Epithelial cell of esophagus (primary cell): ENCODE measurements around the gene CEP97.
"Not testable (repeated sequence)": the region's sequence is repeated elsewhere in the genome, so short reads cannot be mapped to it uniquely, and the experiment has no call there.

Source experiments
- DNase-seq: peaks from one replicate; pipeline ENCODE4 v3.0.0; 2010; ENCODE audit warnings: low read depth
- H3K4me3 ChIP-seq: 2 replicates; pipeline ENCODE4 v1.5.1; 2011; ENCODE audit warnings: mild to moderate bottlenecking, low read length, control low read depth
- CTCF ChIP-seq: IDR thresholded peaks from 2 replicates; pipeline ENCODE4 v1.5.1; 2011; ENCODE audit warnings: low read depth, mild to moderate bottlenecking, low read length, control low read depth, inconsistent platforms; ENCODE audit not compliant: insufficient read depth; ENCODE audit errors: missing control alignments

Gene CEP97

GRCh38 chr3:101680466-101680865, 43.9 kb upstream of the CEP97 start:
- no peak overlapping the region for H3K4me3 ChIP-seq
- TF ChIP-seq CTCF: no peak

GRCh38 chr3:101685050-101685400, 39.4 kb upstream of the CEP97 start:
- H3K4me3 ChIP-seq: peak overlapping the region; percentile 92

More at GRCh38 chr3:101680466-101680865, 43.9 kb upstream of the CEP97 start:
- no peak for DNase-seq

DNA sequence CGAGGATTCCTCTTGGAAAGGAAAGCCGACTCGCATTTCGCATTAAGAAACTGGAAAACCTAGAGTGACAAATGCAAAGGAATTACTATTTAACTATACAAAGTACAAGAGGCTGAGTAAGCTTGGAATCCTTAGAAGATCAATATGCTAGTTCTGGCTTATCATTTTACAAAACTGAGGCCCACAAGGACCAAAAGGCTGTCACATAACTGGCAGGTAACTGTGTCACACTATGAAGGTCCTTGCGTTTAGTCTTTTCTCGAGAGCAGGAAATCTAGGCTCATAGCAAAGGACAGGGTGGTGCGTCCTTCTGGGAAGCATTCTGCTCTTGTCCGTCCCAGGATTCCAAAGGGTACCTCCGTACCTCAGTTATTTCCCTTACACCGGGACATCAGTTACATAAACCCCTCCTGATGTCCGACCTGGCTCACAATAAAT, 38.5 kb upstream of the CEP97 start:
- TF ChIP-seq CTCF: no peak
- DNase-seq: peak; percentile 18
- H3K4me3 ChIP-seq: peak overlapping the region; percentile 92

More at GRCh38 chr3:101685050-101685400, 39.4 kb upstream of the CEP97 start:
- TF ChIP-seq CTCF: no peak
- peak; percentile 54 for DNase-seq

DNA sequence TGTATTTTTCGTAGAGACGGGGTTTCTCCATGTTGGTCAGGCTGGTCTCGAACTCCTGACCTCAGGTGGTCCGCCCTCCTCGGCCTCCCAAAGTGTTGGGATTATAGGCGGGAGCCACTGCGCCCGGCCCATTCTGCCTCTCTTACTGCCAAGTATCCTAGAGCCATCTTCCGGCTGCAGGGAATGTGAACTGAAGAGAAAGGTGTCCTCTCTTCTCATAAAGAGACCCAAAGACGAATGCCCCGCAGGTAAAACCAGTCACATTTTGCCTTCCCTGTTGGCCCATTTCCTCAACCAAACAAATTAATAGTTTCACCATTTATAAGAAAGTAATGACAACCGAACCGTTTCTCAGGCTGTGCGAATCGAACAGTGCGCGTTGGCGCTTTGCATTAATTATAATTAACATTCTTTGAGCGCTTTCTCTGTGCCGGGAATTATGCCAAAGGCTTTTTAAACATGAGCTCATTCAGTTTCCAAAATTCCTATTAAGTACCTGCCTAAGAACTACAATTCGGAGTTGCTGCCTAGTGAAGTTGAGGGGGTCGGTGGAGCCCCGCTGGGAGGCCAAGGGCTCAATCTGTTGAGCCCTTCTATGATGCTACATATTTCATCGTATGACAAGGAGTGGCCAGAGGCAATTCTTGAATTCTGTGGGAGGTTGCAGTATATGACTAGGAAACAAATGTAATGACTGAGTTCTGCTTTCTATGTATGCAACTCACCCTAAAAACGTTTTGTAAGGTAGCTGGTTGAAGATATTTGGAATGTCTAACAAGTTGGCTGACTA, 37.1 kb upstream of the CEP97 start:
- TF ChIP-seq CTCF: no peak
- peak; percentile 58 for DNase-seq

DNA sequence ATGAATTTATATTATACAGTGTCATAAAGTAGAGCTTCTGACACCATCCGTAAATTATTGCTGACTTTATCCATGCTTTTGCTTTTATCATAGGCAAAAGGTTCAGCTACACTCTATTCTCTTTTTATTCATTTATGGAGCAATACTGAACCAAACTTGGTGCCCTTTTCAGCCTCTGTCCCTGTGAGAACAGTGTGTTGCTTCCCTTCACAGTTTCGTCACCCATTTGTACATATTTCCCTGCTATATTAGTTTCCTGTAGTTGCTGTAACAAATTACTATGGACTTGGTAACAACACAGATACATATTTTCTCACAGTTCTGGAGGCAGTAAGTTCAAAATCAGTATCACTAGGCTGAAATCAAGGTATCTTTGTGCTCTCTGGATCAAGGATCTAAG, 35.1 kb upstream of the CEP97 start:
- H3K4me3 ChIP-seq: no peak overlapping the region
- DNase-seq: no peak
- no peak for TF ChIP-seq CTCF

More for the DNA sequence above, 37.1 kb upstream of the CEP97 start:
- H3K4me3 ChIP-seq: peak overlapping the region; percentile 19

DNA sequence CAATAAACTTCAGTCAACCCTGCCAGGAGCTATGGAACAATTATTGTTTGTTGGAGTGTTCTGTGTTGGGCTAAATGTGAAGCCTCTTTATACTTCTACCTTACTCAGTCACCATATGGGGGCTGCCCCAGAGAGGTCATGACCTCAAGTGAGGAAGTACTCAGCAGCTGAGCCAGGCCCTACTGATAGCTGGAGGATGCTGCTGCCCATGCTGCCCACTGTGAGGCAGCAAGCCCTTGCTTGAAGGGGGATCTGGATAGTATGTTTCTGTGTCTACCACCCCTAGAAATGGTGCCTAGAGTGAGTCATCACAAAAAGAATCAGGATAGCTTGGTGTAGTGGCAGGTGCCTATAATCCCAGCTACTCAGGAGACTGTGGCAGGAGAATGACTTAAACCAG, 33.4 kb upstream of the CEP97 start:
- no peak for DNase-seq
- TF ChIP-seq CTCF: no peak
- no peak overlapping the region for H3K4me3 ChIP-seq

DNA sequence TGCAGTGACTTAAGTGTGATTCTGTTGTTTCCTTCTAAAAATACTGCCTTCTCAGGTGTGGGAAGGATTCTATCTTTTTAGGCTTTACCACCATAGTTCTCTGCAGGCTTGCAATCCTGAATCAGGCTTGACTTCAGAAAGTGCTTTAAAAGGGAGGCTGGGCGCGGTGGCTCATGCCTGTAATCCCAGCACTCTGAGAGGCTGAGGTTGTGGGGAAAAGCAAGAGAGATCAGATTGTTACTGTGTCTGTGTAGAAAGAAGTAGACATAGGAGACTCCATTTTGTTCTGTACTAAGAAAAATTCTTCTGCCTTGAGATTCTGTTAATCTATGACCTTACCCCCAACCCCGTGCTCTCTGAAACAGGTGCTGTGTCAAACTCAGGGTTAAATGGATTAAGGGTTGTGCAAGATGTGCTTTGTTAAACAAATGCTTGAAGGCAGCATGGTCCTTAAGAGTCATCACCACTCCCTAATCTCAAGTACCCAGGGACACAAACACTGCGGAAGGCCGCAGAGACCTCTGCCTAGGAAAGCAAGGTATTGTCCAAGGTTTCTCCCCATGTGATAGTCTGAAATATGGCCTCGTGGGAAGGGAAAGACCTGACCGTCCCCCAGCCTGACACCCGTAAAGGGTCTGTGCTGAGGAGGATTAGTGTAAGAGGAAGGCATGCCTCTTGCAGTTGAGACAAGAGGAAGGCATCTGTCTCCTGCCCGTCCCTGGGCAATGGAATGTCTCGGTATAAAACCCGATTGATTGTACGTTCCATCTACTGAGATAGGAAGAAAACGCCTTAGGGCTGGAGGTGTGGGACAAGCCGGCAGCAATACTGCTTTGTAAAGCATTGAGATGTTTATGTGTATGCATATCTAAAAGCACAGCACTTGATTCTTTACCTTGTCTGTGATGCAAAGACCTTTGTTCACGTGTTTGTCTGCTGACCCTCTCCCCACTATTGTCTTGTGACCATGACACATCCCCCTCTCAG, 32.4 kb upstream of the CEP97 start:
- H3K4me3 ChIP-seq, DNase-seq: not testable (repeated sequence)
